Tibial nerve (tissue), 4 donors: Measurements from ENCODE around the gene TBC1D1. TPM values are rescaled to one million over a fixed set of nuclear protein-coding genes. Genes with fewer than 3 reads are reported as not detected.

Source experiments
- DNase-seq, 2 donors: peaks; one replicate each; pipeline ENCODE4 v3.0.0-alpha.2; 2019; ENCODE audit warnings: low spot score in 2 of 2
- H3K27ac ChIP-seq, 4 donors: fragments of 200-600 bp; sonication (generic) in 3 of 4; one replicate each; pipeline ENCODE4 v1.5.1; 2017 to 2019; ENCODE audit warnings: mild to moderate bottlenecking in 1 of 4
- H3K27me3 ChIP-seq, 2 donors: fragments of 200-600 bp; sonication (generic) in 1 of 2; one replicate each; pipeline versions ENCODE4 v1.5.1 to v1.6.0; 2017 to 2019
- H3K36me3 ChIP-seq, 3 donors: fragments of 200-600 bp; sonication (generic); one replicate each; pipeline ENCODE4 v1.5.1; 2018 to 2019
- H3K4me1 ChIP-seq, 4 donors: fragments of 200-600 bp; sonication (generic) in 3 of 4; one replicate each; pipeline ENCODE4 v1.5.1; 2017 to 2019
- H3K4me3 ChIP-seq, 4 donors: fragments of 200-600 bp; sonication (generic) in 3 of 4; one replicate each; pipeline ENCODE4 v1.5.1; 2017 to 2019; ENCODE audit warnings: mild to moderate bottlenecking in 1 of 4, moderate library complexity in 1 of 4
- H3K9me3 ChIP-seq, 4 donors: fragments of 200-600 bp; sonication (generic) in 3 of 4; one replicate each; pipeline ENCODE4 v1.5.1; 2017 to 2019
- EP300 ChIP-seq, 2 donors: sonication (generic); formaldehyde crosslinking; IDR thresholded peaks; one replicate each; pipeline ENCODE4 v1.6.1; 2017; ENCODE audit warnings: antibody characterized with exemption in 2 of 2, mild to moderate bottlenecking in 1 of 2
- POLR2A ChIP-seq, 2 donors: fragments of 450-650 bp; IDR thresholded peaks; one replicate each; pipeline ENCODE4 v1.6.1; 2017; ENCODE audit warnings: antibody characterized with exemption in 2 of 2, mild to moderate bottlenecking in 2 of 2, moderate library complexity in 2 of 2
- WGBS, 2 donors: methylation state at CpG; one replicate each; pipeline ENCODE4 v1.1.5; 2018; 5-methylcytosine and 5-hydroxymethylcytosine counted together
- total RNA-seq, 4 donors: library from RNA; depleted of rRNA; stranded (reverse); fragments of >200 nt; gene quantifications; one replicate each; pipeline ENCODE4 v1.1.0, GENCODE V29; 2016
- TF ChIP-seq, protein P1 (sequence below), 5 experiments: fragments of 200-600 bp in 3 of 5; fragments of 450-650 bp in 2 of 5; sonication (generic) in 3 of 5; IDR thresholded peaks; one replicate each; pipeline ENCODE4 v1.5.1; 2016 to 2019; ENCODE audit warnings: antibody characterized with exemption in 5 of 5, mild to moderate bottlenecking in 3 of 5, moderate library complexity in 2 of 5

The TBC1D1 gene
- total RNA-seq, 4 donors from 2014 or later: 41.6 to 97.8 (median 62.5) TPM

DNA sequence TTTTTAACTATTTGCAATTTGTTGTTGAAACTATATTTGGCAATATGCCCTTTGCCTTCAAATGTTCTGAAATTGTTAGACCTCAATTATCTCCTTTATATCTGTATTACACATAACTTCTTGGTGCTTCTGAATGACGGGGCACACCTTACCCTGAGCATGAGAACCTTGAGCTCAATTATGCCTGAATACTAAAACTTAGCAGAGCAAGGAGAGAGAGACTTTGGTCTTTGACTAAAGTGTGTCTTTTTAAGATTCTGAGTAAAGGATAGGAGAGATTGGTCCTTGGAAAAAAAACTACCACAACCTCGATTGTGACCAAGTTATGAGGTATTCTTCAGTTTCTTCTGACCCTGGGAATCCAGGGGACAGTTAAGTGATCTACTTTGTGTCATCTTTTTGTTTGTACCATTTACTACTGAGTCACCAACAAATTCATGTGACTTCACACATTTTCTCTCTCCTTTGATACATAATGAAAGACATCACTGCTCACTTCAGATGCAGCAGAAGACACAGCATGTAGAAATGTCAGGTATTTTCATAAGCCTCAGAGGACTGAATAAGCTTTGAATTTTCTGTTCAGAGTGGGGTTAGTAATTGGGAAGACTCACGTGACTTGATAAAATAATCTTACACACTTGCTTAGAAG lies 120.8 kb downstream of the TBC1D1 start:
- no peak overlapping the region for H3K27ac ChIP-seq
- no peak for DNase-seq
- H3K4me1 ChIP-seq: peaks cover 0 to 5% (median 0%) of the 10 kb centered on the region in 4 donors
- TF ChIP-seq EP300 (IDR thresholded peaks at IDR 0.05): no peak
- TF ChIP-seq POLR2A (IDR thresholded peaks at IDR 0.05): no peak
- TF ChIP-seq, protein P1, sequence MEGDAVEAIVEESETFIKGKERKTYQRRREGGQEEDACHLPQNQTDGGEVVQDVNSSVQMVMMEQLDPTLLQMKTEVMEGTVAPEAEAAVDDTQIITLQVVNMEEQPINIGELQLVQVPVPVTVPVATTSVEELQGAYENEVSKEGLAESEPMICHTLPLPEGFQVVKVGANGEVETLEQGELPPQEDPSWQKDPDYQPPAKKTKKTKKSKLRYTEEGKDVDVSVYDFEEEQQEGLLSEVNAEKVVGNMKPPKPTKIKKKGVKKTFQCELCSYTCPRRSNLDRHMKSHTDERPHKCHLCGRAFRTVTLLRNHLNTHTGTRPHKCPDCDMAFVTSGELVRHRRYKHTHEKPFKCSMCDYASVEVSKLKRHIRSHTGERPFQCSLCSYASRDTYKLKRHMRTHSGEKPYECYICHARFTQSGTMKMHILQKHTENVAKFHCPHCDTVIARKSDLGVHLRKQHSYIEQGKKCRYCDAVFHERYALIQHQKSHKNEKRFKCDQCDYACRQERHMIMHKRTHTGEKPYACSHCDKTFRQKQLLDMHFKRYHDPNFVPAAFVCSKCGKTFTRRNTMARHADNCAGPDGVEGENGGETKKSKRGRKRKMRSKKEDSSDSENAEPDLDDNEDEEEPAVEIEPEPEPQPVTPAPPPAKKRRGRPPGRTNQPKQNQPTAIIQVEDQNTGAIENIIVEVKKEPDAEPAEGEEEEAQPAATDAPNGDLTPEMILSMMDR (IDR thresholded peaks at IDR 0.05): no peak
- no peak overlapping the region for H3K4me3 ChIP-seq
- H3K36me3 ChIP-seq: peaks cover 0 to 12% (median 0%) of the 10 kb centered on the region in 3 donors
- H3K27me3 ChIP-seq: no peaks in the 10 kb centered on the region
- no peaks in the 10 kb centered on the region for H3K9me3 ChIP-seq
- WGBS, 2 donors: 84 to 88% methylated on average over 3 of the region's 3 CpGs

DNA sequence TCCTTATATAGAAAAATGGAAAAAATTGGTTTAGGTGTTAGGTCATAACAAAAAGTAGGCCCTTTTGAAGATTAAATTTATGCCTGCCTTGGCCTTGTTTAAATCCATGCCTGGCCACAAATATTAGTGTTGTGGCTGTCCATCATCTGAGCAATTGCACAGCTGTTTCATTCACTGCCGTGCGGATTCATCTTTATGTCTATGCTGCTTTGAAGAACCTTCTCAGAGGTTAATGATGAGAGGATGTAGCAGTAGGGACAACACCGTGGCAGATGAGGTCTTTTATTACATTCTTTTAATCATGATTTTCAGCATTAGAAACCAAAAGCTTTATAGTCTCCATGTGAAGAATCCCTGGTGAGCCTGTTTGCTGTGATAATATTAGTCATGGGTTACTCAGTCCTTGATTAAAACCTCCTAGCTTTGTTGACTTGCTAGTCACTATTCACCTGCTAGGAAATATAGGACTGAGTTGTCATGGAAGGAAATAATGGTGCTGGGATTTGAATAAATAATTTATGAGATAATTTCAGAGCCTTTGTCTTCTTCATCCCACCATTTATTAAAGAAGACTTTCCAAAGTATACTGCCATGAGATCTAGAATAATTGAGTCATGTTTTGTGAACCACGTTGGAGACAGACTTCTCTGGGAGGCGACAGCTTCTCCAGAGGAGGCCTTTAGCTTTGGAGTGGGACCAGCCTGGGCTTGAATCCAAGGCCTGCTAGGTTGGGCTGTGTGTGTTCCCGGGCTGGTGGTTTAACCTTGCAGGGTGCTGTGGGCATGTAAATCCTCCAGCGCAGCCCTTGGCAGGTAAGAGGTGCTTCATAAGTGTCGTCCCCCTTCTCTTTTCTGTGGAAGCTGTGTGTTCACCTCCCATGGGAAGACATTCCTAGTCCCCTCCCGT lies 122.8 kb downstream of the TBC1D1 start:
- DNase-seq: no peak
- TF ChIP-seq EP300 (IDR thresholded peaks at IDR 0.05): no peak
- TF ChIP-seq, protein P1 (IDR thresholded peaks at IDR 0.05): no peak
- TF ChIP-seq POLR2A (IDR thresholded peaks at IDR 0.05): no peak
- H3K9me3 ChIP-seq: no peaks in the 10 kb centered on the region
- no peaks in the 10 kb centered on the region for H3K27me3 ChIP-seq
- H3K27ac ChIP-seq: no peak overlapping the region
- H3K4me1 ChIP-seq: peaks cover 0 to 5% (median 0%) of the 10 kb centered on the region in 4 donors
- peaks cover 0 to 16% (median 0%) of the 10 kb centered on the region in 3 donors for H3K36me3 ChIP-seq
- H3K4me3 ChIP-seq: no peak overlapping the region
- WGBS, 2 donors: 74 to 77% methylated on average over 9 of the region's 9 CpGs

DNA sequence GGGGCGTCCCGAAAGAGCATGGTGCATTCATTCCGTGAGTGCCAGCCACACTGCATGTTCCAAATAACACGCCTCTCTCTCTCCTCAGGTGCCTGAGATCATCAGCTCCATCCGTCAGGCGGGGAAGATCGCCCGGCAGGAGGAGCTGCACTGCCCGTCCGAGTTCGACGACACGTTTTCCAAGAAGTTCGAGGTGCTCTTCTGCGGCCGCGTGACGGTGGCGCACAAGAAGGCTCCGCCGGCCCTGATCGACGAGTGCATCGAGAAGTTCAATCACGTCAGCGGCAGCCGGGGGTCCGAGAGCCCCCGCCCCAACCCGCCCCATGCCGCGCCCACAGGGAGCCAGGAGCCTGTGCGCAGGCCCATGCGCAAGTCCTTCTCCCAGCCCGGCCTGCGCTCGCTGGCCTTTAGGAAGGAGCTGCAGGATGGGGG lies 123.6 kb downstream of the TBC1D1 start:
- no peaks in the 10 kb centered on the region for H3K27me3 ChIP-seq
- peaks cover 0 to 16% (median 0%) of the 10 kb centered on the region in 3 donors for H3K36me3 ChIP-seq
- DNase-seq: no peak
- TF ChIP-seq POLR2A (IDR thresholded peaks at IDR 0.05) (no peak), EP300 (IDR thresholded peaks at IDR 0.05) (no peak)
- TF ChIP-seq, protein P1 (IDR thresholded peaks at IDR 0.05): no peak
- H3K4me1 ChIP-seq: peaks cover 0 to under 1% (median 0%) of the 10 kb centered on the region in 4 donors
- H3K4me3 ChIP-seq: no peak overlapping the region
- 88 to 92% methylated on average over 11 to 37 of the region's 37 CpGs for WGBS, 2 donors
- no peak overlapping the region for H3K27ac ChIP-seq
- no peaks in the 10 kb centered on the region for H3K9me3 ChIP-seq

DNA sequence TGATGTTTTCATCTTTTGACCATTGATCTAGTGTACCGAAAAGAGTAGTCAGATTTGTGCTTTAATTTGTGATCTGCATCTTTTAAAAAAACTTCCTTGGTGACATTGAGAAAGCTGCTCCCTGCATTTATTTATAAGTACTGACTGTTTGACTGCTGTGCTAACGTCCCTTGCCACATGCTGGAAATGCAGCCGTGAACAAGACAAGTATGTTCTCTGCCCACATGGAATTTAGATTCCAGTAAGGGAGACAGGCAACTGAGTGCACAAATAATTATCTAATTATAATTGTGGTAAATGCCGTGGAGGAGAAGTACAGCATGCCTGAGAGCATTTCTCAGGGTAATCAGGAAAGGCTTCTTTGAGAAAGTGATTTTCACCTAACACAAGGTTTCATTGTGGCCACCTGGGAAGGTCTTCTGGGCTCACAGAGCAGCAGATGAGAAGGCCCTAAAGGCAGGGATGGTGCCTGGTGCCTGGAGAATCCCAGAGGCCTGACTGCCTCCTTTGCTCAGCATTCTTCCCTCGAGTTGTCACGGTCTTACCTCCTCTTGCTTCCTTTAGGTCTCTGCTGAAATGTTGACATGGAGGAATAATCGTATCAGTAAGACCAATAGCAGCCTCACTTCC lies 125.1 kb downstream of the TBC1D1 start:
- H3K27ac ChIP-seq: no peak overlapping the region
- WGBS, 2 donors: 65 to 67% methylated on average over 7 of the region's 7 CpGs
- no peak for DNase-seq
- no peak overlapping the region for H3K4me3 ChIP-seq
- TF ChIP-seq EP300 (IDR thresholded peaks at IDR 0.05) (no peak), POLR2A (IDR thresholded peaks at IDR 0.05) (no peak)
- TF ChIP-seq, protein P1 (IDR thresholded peaks at IDR 0.05): no peak
- no peaks in the 10 kb centered on the region for H3K27me3 ChIP-seq
- no peaks in the 10 kb centered on the region for H3K9me3 ChIP-seq
- peaks cover 0 to 23% (median 0%) of the 10 kb centered on the region in 3 donors for H3K36me3 ChIP-seq
- no peaks in the 10 kb centered on the region for H3K4me1 ChIP-seq
